ENCODE measurements around the gene KLHL10.

DNA sequence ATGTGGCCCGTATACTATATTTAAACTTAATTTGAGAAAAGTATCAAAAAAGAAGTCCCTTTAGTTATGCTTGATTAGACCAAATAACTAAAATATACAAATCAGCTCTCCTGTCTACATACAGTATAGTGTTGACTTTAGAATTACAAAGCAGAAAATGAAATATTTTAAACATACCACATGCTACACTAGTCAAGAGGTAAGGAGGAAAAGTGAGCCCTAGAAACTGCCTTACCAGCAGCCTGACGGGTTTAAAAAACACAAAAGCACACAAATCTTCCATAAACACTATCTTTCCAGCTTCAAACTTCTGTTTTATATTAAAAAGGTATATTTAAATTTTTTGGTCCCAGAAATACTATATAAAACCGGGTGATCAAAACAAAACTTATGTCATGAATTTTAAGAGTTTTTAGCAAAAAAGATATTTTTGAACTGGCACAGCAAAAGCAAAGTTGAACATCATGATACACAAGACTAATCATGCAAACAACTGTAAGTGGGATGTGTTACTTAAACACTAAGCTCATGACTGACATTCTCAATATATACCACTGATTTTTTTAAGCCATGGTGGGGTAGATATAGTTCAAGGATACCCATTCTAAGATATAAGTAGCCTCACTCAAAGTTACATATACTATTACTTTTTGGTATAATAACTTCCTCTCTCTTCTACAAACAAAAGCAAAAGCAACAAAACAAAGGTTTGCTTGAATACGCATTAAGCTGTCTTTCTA is 11.8 kb downstream of the KLHL10 start:
- no peak for TF ChIP-seq CTCF (IDR thresholded peaks at IDR 0.05 in 8 of 11, conservative IDR thresholded peaks at IDR 0.05 in 3 of 11)
- TF ChIP-seq POLR2AphosphoS5 (IDR thresholded peaks at IDR 0.05) = no peak
